GM23248 (cell line): ENCODE measurements around the gene RFTN1. TPM values are rescaled to one million over a fixed set of nuclear protein-coding genes. Genes with fewer than 3 reads are reported as not detected.
"Not testable (repeated sequence)": the region's sequence is repeated elsewhere in the genome, so short reads cannot be mapped to it uniquely, and the experiment has no call there.

Experiments
- DNase-seq: peaks from one replicate; pipeline ENCODE4 v3.0.0-alpha.2; 2015
- H2AFZ ChIP-seq: fragments of 200-600 bp; sonication (generic); 2 replicates; pipeline ENCODE4 v1.6.1; 2016; ENCODE audit warnings: antibody characterized with exemption
- H3F3A ChIP-seq: fragments of 200-600 bp; sonication (generic); 2 replicates; pipeline ENCODE4 v1.6.1; 2016; ENCODE audit warnings: mild to moderate bottlenecking, antibody characterized with exemption, mixed run types; ENCODE audit not compliant: insufficient read depth
- H3K27ac ChIP-seq: fragments of 200-600 bp; sonication (generic); 2 replicates; pipeline ENCODE4 v1.5.1; 2016; ENCODE audit warnings: mild to moderate bottlenecking
- H3K27me3 ChIP-seq: fragments of 200-600 bp; sonication (generic); replicated peaks from 2 replicates; pipeline ENCODE4 v1.6.1; 2016; ENCODE audit warnings: mild to moderate bottlenecking; ENCODE audit not compliant: insufficient read depth
- H3K36me3 ChIP-seq: fragments of 200-600 bp; sonication (generic); 2 replicates; pipeline ENCODE4 v1.6.1; 2016; ENCODE audit warnings: low read depth, mild to moderate bottlenecking
- H3K4me1 ChIP-seq: fragments of 200-600 bp; sonication (generic); 2 replicates; pipeline ENCODE4 v1.6.1; 2016; ENCODE audit warnings: mild to moderate bottlenecking; ENCODE audit not compliant: insufficient read depth
- H3K4me2 ChIP-seq: fragments of 200-600 bp; sonication (generic); one replicate; pipeline ENCODE4 v1.6.1; 2016; ENCODE audit warnings: mild to moderate bottlenecking; ENCODE audit not compliant: unreplicated experiment
- H3K4me3 ChIP-seq: fragments of 200-600 bp; sonication (generic); 2 replicates; pipeline ENCODE4 v1.5.1; 2016; ENCODE audit warnings: mild to moderate bottlenecking
- H3K79me2 ChIP-seq: fragments of 200-600 bp; sonication (generic); 2 replicates; pipeline ENCODE4 v1.6.1; 2016; ENCODE audit warnings: mild to moderate bottlenecking; ENCODE audit not compliant: insufficient read depth
- H3K9ac ChIP-seq: fragments of 200-600 bp; sonication (generic); 2 replicates; pipeline ENCODE4 v1.6.1; 2016; ENCODE audit warnings: mild to moderate bottlenecking
- H3K9me2 ChIP-seq: fragments of 200-600 bp; sonication (generic); 2 replicates; pipeline ENCODE4 v1.6.1; 2016; ENCODE audit warnings: mixed run types, mild to moderate bottlenecking, moderate library complexity; ENCODE audit not compliant: insufficient read depth
- H3K9me3 ChIP-seq: fragments of 200-600 bp; sonication (generic); one replicate; pipeline ENCODE4 v1.6.1; 2017; ENCODE audit warnings: low read depth
- H4K20me1 ChIP-seq: fragments of 200-600 bp; sonication (generic); 2 replicates; pipeline ENCODE4 v1.6.0; 2016; ENCODE audit not compliant: insufficient read depth
- EZH2 ChIP-seq: fragments of 200-600 bp; sonication (generic); IDR thresholded peaks from 2 replicates; pipeline ENCODE4 v1.6.1; 2018; ENCODE audit warnings: antibody characterized with exemption, mild to moderate bottlenecking; ENCODE audit not compliant: insufficient read depth, poor library complexity, severe bottlenecking
- EZH2phosphoT487 ChIP-seq: fragments of 200-600 bp; sonication (generic); IDR thresholded peaks from 2 replicates; pipeline ENCODE4 v1.6.1; 2018; ENCODE audit warnings: antibody characterized with exemption, moderate library complexity, mild to moderate bottlenecking, low read depth; ENCODE audit not compliant: insufficient read depth
- WGBS, 2 experiments: methylation state at CpG; one replicate each; pipeline ENCODE4 v1.1.6; 2015 to 2017; ENCODE audit warnings: low lambda C conversion rate in 2 of 2, low coverage in 1 of 2; ENCODE audit errors: missing lambda C conversion rate in 2 of 2; 5-methylcytosine and 5-hydroxymethylcytosine counted together
- in situ Hi-C: fragments of 300-500 bp; cut with MboI; formaldehyde crosslinking; loops from 2 replicates; pipeline ENCODE4 v1.15.0; 2020
- polyA plus RNA-seq: library from polyadenylated mRNA; unstranded; fragments of >200 nt; fragmentation: Nextera tagmentation; extraction: Ambion mirVana; gene quantifications from 2 replicates; pipeline ENCODE4 v1.2.1, GENCODE V29; 2016
- total RNA-seq: library from RNA; depleted of rRNA; stranded (reverse); fragments of >200 nt; shearing (Covaris generic); gene quantifications from 2 replicates; pipeline ENCODE4 v1.2.3, GENCODE V29; 2014

RFTN1 gene
- total and polyA plus RNA-seq, 2 experiments from 2014 or later, result 43.1 to 77.7 TPM

- Histone ChIP-seq H3K36me3 (peaks cover 13% of the 10 kb centered on the region; the same call in 1 of the 2 replicates), H2AFZ (no peak overlapping the region), H4K20me1 (no peaks in the 10 kb centered on the region), H3K79me2 (no peaks in the 10 kb centered on the region), H3K9ac (peak overlapping the region; percentile 22; the same call in 1 of the 2 replicates), H3K9me3 (no peaks in the 10 kb centered on the region), H3F3A (peaks cover 30% of the 10 kb centered on the region), H3K4me2 (peak overlapping the region; percentile 32), H3K4me3 (no peak overlapping the region), H3K27me3 (no peaks in the 10 kb centered on the region), H3K4me1 (peaks cover 18% of the 10 kb centered on the region), H3K9me2 (no peaks in the 10 kb centered on the region), H3K27ac (peak overlapping the region; percentile 68)
- DNase-seq, result peak; percentile 89
- TF ChIP-seq EZH2, result no peak
- TF ChIP-seq EZH2phosphoT487, result no peak
- in situ Hi-C loops, result no loop called here
- WGBS, 2 experiments, result 26 to 31% methylated on average over 6 of the region's 6 CpGs
Observed at GRCh38 chr3:16311960-16312451, 201.5 kb downstream of the RFTN1 start.

GRCh38 chr3:16310486-16310885 is 203.0 kb downstream of the RFTN1 start:
- H3K9me3 ChIP-seq, H3K27ac ChIP-seq, H3K9ac ChIP-seq, H2AFZ ChIP-seq, H3K27me3 ChIP-seq, H3K79me2 ChIP-seq, H3K9me2 ChIP-seq, H3K4me3 ChIP-seq, in situ Hi-C loops, H3K4me2 ChIP-seq, H4K20me1 ChIP-seq, DNase-seq: not testable (repeated sequence)
- Histone ChIP-seq H3K4me1 (peaks cover 18% of the 10 kb centered on the region), H3F3A (peaks cover 30% of the 10 kb centered on the region), H3K36me3 (peaks cover 12% of the 10 kb centered on the region; the same call in 1 of the 2 replicates)
- 99% methylated on average over 7 of the region's 7 CpGs for WGBS, 2 experiments

- peaks cover 30% of the 10 kb centered on the region for H3F3A ChIP-seq
- H3K27ac ChIP-seq, result no peak overlapping the region
- WGBS, 2 experiments, result 48 to 100% methylated on average over 1 to 2 of the region's 2 CpGs
- H3K4me3 ChIP-seq, result no peak overlapping the region
- H3K9me2 ChIP-seq, result no peaks in the 10 kb centered on the region
- H3K79me2 ChIP-seq, result no peaks in the 10 kb centered on the region
- no peak overlapping the region for H3K9ac ChIP-seq
- peak; percentile 50 for DNase-seq
- no peak overlapping the region for H3K4me2 ChIP-seq
- in situ Hi-C loops, result loop anchor here (10.0 kb wide), 1 partner anchor 205 kb away; the partner anchor contains the start of gene RFTN1
- H3K36me3 ChIP-seq, result 0 out of 2 replicates have a peak, but pooled peaks cover 6% of the 10 kb centered on the region
- TF ChIP-seq EZH2phosphoT487 (no peak), EZH2 (no peak)
- H3K9me3 ChIP-seq, result no peaks in the 10 kb centered on the region
- no peaks in the 10 kb centered on the region for H3K27me3 ChIP-seq
- no peaks in the 10 kb centered on the region for H4K20me1 ChIP-seq
- H2AFZ ChIP-seq, result no peak overlapping the region
- peaks cover 18% of the 10 kb centered on the region for H3K4me1 ChIP-seq
Observed at GRCh38 chr3:16309558-16309957, 203.9 kb downstream of the RFTN1 start.

- H3K4me2 ChIP-seq, result no peak overlapping the region
- 69 to 85% methylated on average over 1 of the region's 1 CpG for WGBS, 2 experiments
- no peak overlapping the region for H3K9ac ChIP-seq
- H2AFZ ChIP-seq, result no peak overlapping the region
- H3K4me3 ChIP-seq, result no peak overlapping the region
- peaks cover 18% of the 10 kb centered on the region for H3K4me1 ChIP-seq
- H4K20me1 ChIP-seq, result no peaks in the 10 kb centered on the region
- no peak for TF ChIP-seq EZH2
- H3F3A ChIP-seq, result peaks cover 30% of the 10 kb centered on the region
- H3K79me2 ChIP-seq, result no peaks in the 10 kb centered on the region
- DNase-seq, result no peak
- no peak overlapping the region for H3K27ac ChIP-seq
- no peaks in the 10 kb centered on the region for H3K9me3 ChIP-seq
- H3K36me3 ChIP-seq, result no peaks in the 10 kb centered on the region
- H3K9me2 ChIP-seq, result no peaks in the 10 kb centered on the region
- in situ Hi-C loops, result loop anchor here (10.0 kb wide), 1 partner anchor 206 kb away; the partner anchor contains the start of gene RFTN1
- no peaks in the 10 kb centered on the region for H3K27me3 ChIP-seq
Observed at GRCh38 chr3:16308727-16309126, 204.8 kb downstream of the RFTN1 start.
